GM10248 (cell line): ENCODE measurements around the gene AZU1.

ENCODE experiments used
- CTCF ChIA-PET: fragments of 300-600 bp; sonication (Branson Sonifier 250); formaldehyde crosslinking; extraction: SDS; loops from one replicate; lab custom pipeline; 2021; ENCODE audit warnings: antibody characterized with exemption; lab: Yijun Ruan, JAX
- POLR2A ChIA-PET: fragments of 350-650 bp; sonication (Branson Sonifier 250); formaldehyde crosslinking; extraction: SDS; loops from one replicate; lab custom pipeline; 2020; ENCODE audit warnings: antibody characterized with exemption; lab: Yijun Ruan, JAX
- DNase-seq: peaks from one replicate; pipeline ENCODE4 v3.0.0; 2012; ENCODE audit errors: extremely low spot score
- TF ChIP-seq, protein P1 (sequence below): IDR thresholded peaks from 2 replicates; pipeline ENCODE4 v1.5.1; 2012; ENCODE audit warnings: mild to moderate bottlenecking, low read depth; ENCODE audit errors: extremely low read depth, missing control alignments, control extremely low read depth

The AZU1 gene

DNA sequence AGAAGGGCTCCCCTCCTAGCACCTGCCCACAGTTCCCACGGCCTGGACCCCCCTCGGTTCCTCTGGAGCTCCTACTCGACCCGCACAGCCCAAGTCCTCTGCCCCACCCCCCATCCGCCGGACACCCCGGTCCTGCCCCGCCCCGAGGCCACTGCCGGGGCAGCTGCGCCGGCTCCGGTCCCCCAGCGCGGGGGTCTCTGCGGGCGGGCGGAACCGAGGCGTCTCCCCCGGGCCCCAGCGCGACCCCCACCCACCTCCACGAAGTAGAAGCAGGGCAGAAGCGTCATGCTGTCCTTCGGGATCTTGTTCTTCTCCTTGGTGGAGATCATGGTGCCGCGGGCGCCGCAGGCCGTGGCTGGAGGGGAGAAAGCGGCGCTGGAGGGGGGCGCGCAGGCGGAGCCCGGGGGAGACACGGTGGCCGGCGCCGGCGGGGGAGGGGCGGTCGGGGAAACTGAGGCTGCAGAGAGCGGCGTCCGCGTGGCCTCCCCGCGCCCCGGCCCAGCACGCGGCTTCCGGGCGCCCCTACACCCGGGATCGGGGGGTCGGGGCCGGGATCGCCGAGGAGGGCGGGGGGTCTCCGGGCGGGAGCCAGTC lies 6.3 kb upstream of the AZU1 start:
- CTCF ChIA-PET = no interaction called here
- no peak for DNase-seq
- POLR2A ChIA-PET = interaction anchor here (0.6 kb wide), 1 partner anchor 121 kb away, joined by 3 read pairs; no protein-coding TSS in a partner anchor
- TF ChIP-seq, protein P1, sequence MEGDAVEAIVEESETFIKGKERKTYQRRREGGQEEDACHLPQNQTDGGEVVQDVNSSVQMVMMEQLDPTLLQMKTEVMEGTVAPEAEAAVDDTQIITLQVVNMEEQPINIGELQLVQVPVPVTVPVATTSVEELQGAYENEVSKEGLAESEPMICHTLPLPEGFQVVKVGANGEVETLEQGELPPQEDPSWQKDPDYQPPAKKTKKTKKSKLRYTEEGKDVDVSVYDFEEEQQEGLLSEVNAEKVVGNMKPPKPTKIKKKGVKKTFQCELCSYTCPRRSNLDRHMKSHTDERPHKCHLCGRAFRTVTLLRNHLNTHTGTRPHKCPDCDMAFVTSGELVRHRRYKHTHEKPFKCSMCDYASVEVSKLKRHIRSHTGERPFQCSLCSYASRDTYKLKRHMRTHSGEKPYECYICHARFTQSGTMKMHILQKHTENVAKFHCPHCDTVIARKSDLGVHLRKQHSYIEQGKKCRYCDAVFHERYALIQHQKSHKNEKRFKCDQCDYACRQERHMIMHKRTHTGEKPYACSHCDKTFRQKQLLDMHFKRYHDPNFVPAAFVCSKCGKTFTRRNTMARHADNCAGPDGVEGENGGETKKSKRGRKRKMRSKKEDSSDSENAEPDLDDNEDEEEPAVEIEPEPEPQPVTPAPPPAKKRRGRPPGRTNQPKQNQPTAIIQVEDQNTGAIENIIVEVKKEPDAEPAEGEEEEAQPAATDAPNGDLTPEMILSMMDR = no peak

DNA sequence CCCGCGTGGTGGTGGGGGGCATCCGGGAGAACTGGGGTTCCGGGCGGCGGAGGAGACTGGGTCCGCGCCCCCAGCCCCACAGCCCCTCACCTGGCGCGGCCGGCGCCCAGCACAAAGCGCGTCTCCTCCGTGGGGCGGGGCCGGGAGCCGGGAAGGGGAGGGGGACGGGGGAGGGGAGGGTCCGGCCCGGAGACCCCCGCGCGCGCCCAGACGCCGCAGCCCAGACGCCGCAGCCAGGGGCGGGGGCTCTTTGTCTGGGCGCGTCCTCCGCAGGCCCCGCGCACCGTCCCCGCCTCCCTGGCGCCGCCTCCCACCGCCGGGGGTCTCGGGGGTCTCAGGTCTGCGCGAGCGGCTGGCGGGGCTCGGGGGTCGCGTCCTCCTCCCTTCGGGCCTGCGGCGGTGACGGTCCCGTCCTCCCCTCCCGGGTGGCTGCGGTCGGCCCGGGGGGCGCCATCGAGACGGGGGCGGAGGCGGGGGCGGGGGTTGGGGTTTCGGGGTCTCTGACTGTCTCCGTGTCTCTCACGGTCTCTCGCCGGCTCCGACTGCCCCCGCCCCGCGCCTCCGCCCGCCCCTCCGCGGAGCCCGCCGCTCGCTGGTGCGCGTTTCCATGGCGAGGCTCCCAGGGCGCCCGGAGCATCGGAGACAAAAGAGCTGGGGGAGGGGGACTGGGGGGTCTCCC lies 5.7 kb upstream of the AZU1 start, which contains the start of gene PLPPR3:
Gene PLPPR3, minus strand, starts transcription at position 131 of the 679 bp plus-strand sequence. CDS start 396 bp downstream, outside the sequence.
- POLR2A ChIA-PET = no interaction called here
- CTCF ChIA-PET = no interaction called here
- no peak for DNase-seq
- TF ChIP-seq, protein P1 = no peak

DNA sequence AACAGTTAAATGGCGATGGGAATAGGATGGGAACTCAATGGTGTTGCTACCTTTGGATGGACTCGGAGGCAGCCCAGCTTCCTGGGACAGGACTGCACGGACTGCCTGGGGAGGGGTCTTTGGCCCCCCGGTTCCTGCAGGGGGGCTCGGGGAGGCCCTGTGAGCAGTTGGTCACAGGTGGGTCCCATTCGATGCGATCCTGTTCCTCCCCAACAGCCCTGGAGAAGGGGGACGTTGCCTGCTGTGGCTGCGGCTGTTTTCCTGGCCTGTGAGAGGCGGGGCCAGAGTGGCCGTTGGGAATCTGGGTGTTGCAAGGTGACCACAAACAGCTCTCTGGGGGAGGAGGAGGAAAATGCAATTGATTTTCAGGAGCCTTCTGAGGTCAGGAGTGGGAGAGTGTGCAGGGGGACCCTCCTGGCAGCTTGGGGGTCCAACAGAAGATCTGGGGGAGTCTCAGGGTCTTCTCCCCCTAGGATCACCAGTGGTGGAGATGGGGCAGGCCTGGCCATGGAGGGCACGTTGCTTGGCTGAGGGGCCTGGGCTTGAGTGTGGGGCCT lies 4.0 kb upstream of the AZU1 start:
- no peak for DNase-seq

DNA sequence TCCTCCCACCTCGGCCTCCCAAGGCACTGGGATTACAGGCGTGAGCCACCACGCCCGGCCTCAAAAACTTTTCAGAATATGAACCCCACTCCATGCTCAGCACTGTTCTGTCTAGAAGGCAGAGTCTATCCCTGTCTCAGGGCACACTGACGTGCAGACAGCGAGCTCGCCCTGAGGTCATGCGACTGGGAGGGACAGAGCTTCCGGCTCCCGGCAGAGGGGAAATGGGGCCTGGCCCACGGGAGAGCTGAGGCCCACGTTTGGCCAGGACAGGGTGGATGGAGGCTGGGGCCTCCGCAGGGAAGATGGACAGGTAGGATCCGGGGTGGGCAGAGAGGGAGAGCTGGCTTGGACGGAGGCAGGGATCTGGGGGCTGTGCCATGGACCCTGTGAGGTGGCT lies 2.8 kb upstream of the AZU1 start:
- TF ChIP-seq, protein P1 = no peak
- no peak for DNase-seq
- CTCF ChIA-PET = no interaction called here
- POLR2A ChIA-PET = no interaction called here

More for the DNA sequence above, 4.0 kb upstream of the AZU1 start:
- CTCF ChIA-PET = no interaction called here
- POLR2A ChIA-PET = no interaction called here
- TF ChIP-seq, protein P1 = no peak

DNA sequence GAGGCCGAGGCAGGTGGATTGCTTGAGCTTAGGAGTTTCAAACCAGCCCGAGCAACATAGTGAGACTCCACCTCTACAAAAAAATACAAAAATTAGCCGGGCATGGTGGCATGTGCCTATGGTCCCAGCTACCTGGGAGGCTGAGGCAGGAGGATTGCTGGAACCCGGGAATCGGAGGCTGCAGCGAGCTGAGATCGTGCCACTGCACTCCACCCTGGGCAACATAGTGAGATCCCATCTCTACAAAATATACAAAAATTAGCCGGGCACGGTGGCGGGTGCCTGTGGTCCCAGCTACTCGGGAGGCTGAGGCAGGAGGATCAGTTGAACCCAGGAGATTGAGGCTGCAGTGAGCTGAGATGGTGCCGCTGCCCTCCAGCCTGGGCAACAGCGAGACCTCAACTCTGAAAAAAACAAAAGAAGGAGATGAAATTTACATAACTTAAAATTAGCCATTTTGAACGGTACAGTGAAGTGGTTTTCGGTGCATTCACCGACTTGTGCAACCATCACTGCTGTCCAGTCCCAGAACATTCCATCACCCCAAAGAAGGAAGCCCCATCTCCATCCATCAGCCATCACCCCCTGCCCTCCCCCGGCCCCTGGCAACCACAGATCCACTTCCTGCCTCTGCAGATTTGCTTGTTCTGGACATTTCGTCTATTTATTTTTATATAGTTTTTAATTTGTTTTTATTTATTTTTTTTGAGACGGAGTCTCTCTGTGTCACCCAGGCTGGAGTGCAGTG lies 1.6 kb upstream of the AZU1 start:
- no peak for DNase-seq
- TF ChIP-seq, protein P1 = no peak

DNA sequence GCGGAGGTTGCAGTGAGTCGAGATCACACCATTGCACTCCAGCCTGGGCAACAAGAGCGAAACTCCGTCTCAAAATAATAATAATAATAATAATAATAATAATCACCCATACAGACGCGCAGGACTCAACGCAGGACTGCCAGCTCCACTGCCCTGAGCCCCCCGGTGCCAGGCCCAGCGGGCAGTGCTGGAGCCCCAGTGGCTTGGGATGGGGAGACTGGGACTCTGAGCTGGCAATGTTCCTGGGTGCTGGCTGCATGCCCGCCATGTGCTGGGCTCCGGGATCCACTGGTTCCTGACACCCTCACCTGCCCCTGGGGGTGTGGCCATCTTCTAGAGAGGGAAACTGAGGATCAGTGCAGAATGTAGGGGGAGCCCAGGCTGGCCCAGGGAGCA lies 325 bp upstream of the AZU1 start:
- CTCF ChIA-PET = interaction anchor here (1.1 kb wide), 1 partner anchor 29 kb away, joined by 3 read pairs; no protein-coding TSS in a partner anchor
- DNase-seq = no peak
- TF ChIP-seq, protein P1 = no peak
- POLR2A ChIA-PET = no interaction called here

More for the DNA sequence above, 1.6 kb upstream of the AZU1 start:
- CTCF ChIA-PET = interaction anchor here (1.1 to 1.3 kb wide), 2 partner anchors 30 to 56 kb away, joined by 3 read pairs; no protein-coding TSS in a partner anchor
- POLR2A ChIA-PET = no interaction called here
